H7 (cell line): ENCODE results near the gene PRR12. TPM values are rescaled to one million over a fixed set of nuclear protein-coding genes. Genes with fewer than 3 reads are reported as not detected.
A peak's percentile ranks its signal among the peaks of the same experiment; 100 is the strongest.

Source experiments
- DNase-seq: peaks from one replicate; pipeline ENCODE4 v3.0.0; 2012
- H3K27me3 ChIP-seq: 2 replicates; pipeline ENCODE4 v1.6.0; 2011; ENCODE audit warnings: mild to moderate bottlenecking, low read length; ENCODE audit not compliant: control insufficient read depth, insufficient read depth
- H3K36me3 ChIP-seq: replicated peaks from 2 replicates; pipeline ENCODE4 v1.5.1; 2011; ENCODE audit warnings: low read length; ENCODE audit not compliant: control insufficient read depth, insufficient read depth
- H3K4me3 ChIP-seq: 2 replicates; pipeline ENCODE4 v1.5.1; 2011; ENCODE audit warnings: low read depth, mild to moderate bottlenecking, control low read depth, low read length, moderate library complexity; ENCODE audit not compliant: insufficient read depth
- total RNA-seq: library from RNA; depleted of rRNA; stranded (reverse); fragments of >200 nt; shearing (Covaris generic); gene quantifications from 2 replicates; pipeline ENCODE4 v1.2.3, GENCODE V29; 2014

The PRR12 gene
- total RNA-seq, 1 experiment from 2014 or later = 8.2 TPM

DNA sequence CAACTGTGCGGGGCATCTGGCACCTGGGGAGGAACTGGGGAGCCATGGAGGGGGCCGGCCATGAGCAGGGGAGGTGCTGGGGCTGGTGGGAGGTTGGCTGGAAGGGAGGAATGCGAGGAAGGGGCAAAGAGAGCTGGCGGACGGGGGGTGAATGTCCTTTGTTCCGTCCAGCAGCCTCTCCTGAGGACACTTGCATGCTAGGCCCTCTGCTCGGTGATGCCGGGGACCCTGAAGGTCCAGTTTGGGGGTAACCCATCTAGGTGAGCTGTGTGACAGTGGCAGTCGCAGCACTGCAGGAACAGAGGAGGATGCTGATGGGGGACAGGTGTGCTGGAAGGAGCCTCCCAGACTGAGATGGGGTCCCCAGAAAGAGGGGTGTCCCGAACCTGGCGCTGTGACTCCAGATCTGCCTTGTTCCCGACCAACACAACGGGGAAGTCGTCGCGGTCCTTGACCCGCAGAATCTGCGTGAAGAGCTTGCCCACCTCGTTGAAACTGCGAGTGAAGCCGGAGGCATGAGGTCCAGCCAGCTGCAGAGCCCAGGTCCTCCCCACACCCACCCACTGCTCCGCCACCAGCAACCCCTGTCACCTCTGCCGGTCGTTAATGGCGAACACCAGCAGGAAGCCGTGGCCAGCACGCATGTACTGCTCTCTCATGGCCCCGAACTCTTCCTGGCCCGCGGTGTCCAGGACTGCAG lies 45.4 kb downstream of the PRR12 start:
- Histone ChIP-seq H3K4me3 (no peak overlapping the region), H3K36me3 (no peaks in the 10 kb centered on the region), H3K27me3 (no peaks in the 10 kb centered on the region)
- no peak for DNase-seq

DNA sequence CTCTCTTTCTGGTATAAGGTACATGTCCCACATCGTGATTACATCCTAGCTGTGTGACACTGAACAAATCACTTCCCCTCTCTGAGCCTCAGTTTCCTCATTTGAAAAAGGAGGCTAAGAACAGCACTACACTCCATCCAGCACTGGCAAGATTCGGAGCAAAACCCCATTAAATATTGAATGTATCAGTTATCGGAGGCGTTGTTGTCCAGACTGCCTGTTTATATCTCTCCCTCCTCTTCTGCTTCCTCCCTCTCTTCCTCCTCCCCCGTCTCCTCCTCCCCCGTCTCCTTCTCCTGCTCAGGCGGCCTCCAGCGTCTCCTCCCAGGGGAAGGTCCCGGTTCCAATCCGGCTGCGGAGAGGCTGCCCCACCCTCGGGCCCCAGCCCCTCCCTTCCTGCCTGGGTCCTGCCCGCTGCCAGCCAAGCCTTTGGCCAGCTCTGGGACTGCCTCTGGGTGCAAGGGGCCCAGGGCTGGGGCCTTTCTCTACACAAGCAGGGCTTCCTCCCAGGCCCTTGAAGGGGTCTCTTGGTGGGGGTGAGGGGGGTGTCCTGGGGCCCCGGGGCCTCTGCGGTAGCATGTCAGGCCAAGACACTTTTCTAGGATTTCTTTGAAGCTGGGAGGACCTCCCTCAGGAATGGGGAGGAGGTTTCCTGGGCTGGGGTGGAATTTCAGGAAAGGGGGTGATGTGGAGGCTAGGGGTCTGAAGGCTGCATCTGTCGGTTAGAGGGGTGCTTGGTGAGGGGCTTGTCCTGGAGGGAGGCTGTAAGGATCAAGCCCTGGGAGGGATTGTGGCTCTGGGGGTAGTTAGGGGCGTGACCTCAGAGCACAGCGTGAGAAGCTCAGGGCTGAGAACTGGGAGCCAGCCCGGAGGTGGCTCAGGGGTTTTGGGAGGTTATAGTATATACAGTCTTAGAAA lies 47.1 kb downstream of the PRR12 start:
- Histone ChIP-seq H3K4me3 (peak overlapping the region; percentile 22), H3K36me3 (no peaks in the 10 kb centered on the region), H3K27me3 (no peaks in the 10 kb centered on the region)
- peak; percentile 88 for DNase-seq

DNA sequence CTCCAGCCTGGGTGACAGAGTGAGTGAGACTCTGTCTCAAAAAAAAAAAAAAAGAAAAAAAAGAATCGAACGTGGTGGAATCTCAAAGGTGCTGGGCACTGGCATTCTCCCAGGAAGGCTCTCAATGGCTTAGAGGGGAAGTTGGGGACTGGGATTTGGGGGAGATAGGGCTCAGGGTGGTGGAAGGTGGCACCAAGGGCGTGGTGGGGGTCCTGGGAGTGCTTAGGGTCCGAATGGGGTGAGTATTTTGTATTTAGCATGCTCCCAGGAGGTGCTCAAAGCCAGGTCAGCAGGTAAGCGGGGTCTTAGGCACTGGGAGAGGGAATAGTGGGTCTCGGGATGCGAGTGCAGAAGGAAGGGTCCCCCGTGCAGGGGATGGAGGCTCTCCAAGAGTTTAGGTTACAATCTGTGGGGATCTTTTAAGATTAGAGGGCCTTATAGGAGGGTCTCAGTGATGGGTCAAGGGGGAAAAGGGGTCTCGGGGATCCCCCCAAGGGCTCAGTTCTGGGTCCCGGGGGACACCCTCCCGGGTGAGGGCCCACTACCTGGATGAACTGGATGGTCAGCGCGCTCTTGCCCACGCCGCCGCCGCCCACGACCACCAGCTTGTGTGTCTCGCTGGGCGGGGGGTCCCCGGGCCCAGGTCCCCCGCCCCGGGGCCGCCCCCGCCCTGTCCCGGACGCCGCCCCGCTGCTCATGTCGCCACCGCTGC lies 48.6 kb downstream of the PRR12 start:
- peak; percentile 69 for DNase-seq
- H3K36me3 ChIP-seq = no peaks in the 10 kb centered on the region
- peak overlapping the region; percentile 59 for H3K4me3 ChIP-seq
- H3K27me3 ChIP-seq = no peaks in the 10 kb centered on the region

DNA sequence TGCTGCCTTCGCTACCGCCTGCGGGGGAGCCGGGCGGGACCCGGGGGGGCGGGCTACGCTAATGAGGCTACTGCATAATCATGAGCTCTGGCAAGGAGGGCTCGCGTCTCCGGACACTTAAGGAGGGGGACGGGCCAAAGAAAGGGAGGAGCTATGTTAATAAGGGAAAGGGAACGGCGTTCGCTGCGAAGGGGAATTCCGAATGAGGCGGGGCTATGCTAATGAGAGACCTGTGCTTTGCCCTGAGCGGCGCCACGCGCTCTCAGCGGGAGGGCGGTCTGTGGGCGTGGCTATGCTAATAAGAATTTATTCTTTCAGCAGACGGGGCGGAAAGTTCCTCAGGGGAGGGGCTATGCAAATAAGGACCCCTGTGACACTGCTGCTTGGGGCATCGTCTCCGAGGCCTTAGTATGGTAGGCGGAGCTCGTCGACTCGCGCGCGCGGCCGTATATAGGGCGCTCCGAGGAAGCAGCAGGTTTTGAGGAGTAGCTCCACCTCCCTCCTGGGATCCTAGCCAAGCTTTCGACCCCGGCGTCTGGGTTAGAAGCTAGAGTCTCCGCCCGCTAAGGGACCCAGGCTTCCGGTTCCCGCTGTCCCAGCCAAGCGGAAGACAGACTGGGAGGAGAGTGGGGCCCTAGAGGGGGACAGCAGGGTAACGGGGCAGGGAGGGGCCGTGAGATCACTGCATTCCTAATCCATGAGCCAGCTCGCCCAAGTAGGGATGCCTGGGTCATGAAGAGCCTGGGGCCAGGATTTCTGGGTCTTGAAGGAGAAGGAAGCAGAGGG lies 49.3 kb downstream of the PRR12 start, which contains the start of gene RRAS:
RRAS (minus strand) TSS at position 31 of the 786 bp plus-strand sequence. CDS start 45 bp downstream, outside the sequence.
- Histone ChIP-seq H3K36me3 (no peaks in the 10 kb centered on the region), H3K27me3 (no peaks in the 10 kb centered on the region), H3K4me3 (peak within 1 kb of the TSS; percentile 59)
- peak; percentile 99 for DNase-seq

DNA sequence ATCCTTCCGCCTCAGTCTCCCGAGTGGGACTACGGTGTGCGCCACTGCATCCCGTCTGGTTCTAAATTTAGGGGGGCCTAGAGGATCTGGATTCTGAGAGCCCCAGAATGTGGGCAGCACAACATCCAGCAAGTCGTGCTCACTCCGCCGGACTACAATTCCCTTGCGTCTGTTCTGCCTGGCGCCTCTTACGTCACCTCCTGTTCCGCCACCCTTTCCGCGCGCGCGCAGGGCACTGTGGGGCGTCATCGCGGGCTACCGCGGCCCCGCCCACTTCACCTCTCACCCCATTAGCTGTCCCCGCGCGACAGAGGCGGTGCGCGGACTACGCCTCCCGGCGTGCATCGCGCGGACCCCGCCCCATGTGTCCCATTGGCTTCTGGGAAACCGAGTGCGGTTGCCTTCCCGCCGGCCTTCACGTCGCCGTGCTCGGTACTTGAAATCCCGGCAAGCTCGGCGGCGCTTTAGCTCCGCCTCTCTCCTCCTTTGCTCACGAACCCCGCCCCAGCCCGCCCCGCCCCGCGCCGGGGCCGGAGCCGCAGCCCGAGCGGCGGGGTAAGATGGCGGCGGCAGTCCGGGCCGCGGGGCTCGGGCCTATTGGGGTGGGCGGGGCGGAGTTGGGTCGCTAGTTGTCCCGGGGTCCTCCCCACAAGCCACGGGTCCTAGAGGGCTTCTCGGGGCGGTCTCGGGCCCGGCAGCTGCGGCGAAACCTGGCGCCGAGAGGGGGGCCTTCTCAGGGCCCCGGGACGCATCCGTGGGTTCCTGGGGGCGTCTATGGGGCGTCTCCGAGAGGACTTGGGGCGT lies 50.9 kb downstream of the PRR12 start, which contains the start of gene SCAF1:
SCAF1 (plus strand) TSS at position 522 of the 804 bp plus-strand sequence. CDS start 2,818 bp downstream, outside the sequence.
- peak within 1 kb of the TSS; percentile 96 for H3K4me3 ChIP-seq
- H3K27me3 ChIP-seq = no peaks in the 10 kb centered on the region
- DNase-seq = peak; percentile 98
- H3K36me3 ChIP-seq = peaks cover 8% of the 10 kb centered on the region

DNA sequence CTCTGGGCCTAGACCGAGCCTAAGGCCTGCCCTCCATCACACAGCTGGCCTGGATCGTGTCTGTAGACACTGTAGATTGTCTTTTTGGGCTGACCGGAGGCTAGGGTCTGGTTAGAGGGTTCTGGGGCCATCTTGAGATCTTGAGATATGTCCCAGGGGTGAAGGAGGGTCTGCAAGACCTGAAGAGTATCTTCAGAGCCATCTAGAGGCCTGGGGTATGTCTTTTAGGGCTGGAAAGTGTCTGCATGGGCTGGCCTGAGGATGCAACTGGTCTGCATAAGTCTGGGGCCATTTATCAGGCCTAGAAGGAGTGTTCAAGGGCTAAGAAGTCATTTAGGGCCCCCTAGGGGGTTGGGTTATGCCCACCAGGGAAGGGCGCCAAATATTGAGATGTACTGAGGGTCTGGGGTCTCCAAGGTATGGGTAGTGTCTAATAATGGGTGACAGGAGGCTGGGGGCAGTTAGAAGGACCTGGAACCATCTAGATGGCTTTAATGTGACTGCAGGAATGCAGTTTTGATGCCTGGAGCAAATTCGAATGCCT lies 51.6 kb downstream of the PRR12 start:
- Histone ChIP-seq H3K4me3 (peak overlapping the region; percentile 96), H3K36me3 (peaks cover 12% of the 10 kb centered on the region), H3K27me3 (no peaks in the 10 kb centered on the region)
- DNase-seq = peak; percentile 71

DNA sequence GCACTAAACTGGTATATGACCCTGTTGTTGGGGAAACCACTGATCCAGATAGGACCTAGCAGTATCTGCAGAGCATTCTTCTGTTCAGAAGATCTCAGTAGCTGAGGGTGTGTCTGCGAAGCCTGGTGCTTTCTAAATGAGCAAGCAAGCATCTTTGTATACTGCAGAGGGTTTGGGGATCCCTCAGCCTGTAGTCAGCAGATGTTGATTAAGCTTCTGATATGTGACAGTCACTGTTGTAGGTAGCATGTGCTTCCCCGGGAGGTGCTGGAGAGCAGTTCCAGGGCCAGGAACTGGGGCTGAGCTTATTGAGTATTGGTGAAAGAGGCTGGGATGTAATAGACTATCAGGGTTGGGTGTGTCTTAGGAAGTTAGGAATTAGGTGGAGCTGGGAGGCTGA lies 52.5 kb downstream of the PRR12 start:
- DNase-seq = peak; percentile 53
- no peaks in the 10 kb centered on the region for H3K27me3 ChIP-seq
- H3K4me3 ChIP-seq = no peak overlapping the region
- H3K36me3 ChIP-seq = peaks cover 13% of the 10 kb centered on the region

DNA sequence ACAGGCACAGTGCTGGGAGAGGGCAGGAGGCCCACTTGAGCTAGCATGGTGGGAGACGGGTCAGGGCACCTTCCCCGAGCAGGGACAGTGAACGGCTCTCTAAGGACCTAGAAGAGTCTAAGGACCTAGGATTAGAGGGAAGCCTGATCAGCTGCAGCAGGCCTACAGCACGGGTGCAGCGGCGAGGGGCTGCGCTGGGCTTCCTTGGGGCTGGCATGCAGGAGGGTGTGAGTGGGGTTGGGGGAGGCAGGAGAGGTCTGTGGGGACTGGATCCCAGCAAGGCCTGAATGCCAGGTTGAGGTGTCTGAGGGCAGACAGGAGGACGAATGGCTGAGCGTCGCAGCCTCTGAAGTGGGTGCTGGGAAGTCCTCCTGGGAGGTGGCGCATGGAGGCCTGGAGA lies 54.6 kb downstream of the PRR12 start:
- Histone ChIP-seq H3K27me3 (no peaks in the 10 kb centered on the region), H3K4me3 (no peak overlapping the region), H3K36me3 (peaks cover 22% of the 10 kb centered on the region)
- peak; percentile 38 for DNase-seq

DNA sequence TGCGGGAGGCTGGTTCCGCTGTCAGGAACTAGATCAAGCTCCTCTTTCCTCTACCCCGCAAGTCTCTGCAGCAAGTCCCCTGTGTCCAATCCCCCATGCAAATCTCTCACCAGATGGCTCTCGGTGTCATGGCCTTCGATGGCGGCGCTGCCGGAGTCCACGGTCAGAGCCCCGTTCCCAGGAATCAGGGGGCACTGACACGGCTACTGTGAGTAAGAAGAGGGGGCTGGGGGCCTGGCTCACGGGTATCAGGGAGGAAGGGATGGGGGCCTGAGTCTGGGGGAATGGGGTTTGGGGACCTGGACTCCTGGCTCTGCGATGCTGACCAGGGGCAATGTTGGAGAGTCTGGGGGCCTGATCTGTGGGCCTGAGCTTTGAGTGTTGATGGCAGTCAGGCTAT lies 55.0 kb downstream of the PRR12 start:
- peak; percentile 42 for DNase-seq
- Histone ChIP-seq H3K36me3 (peaks cover 22% of the 10 kb centered on the region), H3K4me3 (no peak overlapping the region)

DNA sequence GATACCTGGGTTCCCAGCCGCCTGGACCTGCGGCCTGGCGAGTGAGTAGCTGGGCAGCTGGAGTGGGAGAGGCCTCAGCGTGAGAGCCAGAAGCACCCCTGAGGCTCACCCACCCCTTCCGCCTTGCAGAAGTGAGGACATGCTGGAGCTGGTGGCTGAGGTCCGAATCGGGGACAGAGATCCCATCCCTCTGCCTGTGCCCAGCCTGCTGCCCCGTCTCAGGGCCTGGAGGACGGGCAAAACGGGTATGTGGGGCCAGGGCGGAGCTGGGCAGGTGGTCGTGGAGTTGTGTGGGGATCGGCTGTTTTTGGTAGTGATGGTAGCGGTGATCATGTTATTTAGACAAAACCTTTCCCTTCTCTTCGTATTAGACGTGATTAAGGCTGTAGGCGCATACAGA lies 55.6 kb downstream of the PRR12 start:
- Histone ChIP-seq H3K27me3 (no peaks in the 10 kb centered on the region), H3K4me3 (no peak overlapping the region), H3K36me3 (peaks cover 22% of the 10 kb centered on the region)
- DNase-seq = peak; percentile 37

More for the DNA sequence above, 55.0 kb downstream of the PRR12 start:
- no peaks in the 10 kb centered on the region for H3K27me3 ChIP-seq

DNA sequence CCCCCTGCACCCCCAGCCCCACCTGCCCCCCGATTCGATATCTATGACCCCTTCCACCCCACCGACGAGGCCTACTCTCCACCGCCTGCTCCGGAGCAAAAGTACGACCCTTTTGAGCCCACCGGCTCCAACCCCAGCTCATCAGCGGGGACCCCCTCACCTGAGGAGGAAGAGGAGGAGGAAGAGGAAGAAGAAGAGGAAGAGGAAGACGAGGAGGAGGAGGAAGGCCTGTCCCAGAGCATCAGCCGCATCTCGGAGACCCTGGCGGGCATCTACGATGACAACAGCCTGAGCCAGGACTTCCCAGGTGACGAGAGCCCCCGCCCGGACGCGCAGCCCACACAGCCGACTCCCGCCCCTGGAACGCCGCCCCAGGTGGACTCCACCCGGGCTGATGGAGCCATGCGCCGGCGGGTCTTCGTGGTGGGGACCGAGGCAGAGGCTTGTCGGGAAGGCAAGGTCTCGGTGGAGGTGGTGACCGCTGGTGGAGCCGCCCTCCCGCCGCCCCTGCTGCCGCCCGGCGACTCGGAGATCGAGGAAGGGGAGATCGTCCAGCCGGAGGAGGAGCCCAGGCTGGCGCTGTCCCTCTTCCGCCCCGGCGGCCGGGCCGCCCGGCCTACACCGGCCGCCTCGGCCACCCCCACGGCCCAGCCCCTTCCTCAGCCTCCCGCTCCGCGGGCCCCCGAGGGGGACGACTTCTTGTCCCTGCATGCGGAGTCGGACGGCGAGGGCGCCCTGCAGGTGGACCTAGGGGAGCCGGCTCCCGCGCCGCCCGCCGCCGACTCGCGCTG lies 60.2 kb downstream of the PRR12 start:
- DNase-seq = peak; percentile 59
- H3K36me3 ChIP-seq = peaks cover 30% of the 10 kb centered on the region
- no peaks in the 10 kb centered on the region for H3K27me3 ChIP-seq

DNA sequence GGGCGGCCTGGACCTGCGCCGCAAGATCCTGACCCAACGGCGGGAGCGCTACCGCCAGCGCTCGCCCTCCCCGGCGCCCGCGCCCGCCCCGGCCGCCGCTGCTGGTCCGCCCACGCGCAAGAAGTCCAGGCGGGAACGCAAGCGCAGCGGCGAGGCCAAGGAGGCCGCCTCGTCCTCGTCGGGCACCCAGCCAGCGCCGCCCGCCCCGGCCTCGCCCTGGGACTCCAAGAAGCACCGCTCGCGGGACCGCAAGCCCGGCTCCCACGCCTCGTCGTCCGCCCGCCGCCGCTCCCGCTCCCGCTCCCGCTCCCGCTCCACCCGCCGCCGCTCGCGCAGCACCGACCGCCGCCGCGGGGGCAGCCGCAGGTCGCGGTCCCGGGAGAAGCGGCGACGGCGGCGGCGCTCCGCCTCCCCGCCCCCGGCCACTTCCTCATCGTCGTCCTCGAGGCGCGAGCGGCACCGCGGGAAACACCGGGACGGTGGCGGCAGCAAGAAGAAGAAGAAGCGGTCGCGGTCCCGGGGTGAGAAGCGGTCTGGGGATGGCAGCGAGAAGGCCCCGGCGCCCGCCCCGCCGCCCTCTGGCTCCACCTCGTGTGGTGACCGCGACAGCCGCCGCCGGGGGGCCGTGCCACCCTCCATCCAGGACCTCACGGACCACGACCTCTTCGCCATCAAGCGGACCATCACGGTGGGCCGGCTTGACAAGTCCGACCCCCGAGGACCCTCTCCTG lies 61.0 kb downstream of the PRR12 start:
- Histone ChIP-seq H3K36me3 (peaks cover 30% of the 10 kb centered on the region), H3K4me3 (no peak overlapping the region), H3K27me3 (no peaks in the 10 kb centered on the region)
- DNase-seq = peak; percentile 64

More for the DNA sequence above, 60.2 kb downstream of the PRR12 start:
- H3K4me3 ChIP-seq = no peak overlapping the region
